CD4-positive, alpha-beta T cell treated with Interleukin-2 at 100 ng/mL for 4 hours (primary cell): ENCODE results near the gene ZNF784.
"Not testable (repeated sequence)": the region's sequence is repeated elsewhere in the genome, so short reads cannot be mapped to it uniquely, and the experiment has no call there.

Experiments used
- DNase-seq: peaks from one replicate; pipeline ENCODE4 v3.0.0-alpha.2; 2020; ENCODE audit warnings: low spot score

ZNF784 gene

GRCh38 chr19:55583897-55584296 lies 40.5 kb downstream of the ZNF784 start:
- not testable (repeated sequence) for DNase-seq

- DNase-seq: not testable (repeated sequence)
Observed at GRCh38 chr19:55582284-55582683, 42.1 kb downstream of the ZNF784 start.

GRCh38 chr19:55581823-55582223 lies 42.5 kb downstream of the ZNF784 start:
- DNase-seq: no peak

DNA sequence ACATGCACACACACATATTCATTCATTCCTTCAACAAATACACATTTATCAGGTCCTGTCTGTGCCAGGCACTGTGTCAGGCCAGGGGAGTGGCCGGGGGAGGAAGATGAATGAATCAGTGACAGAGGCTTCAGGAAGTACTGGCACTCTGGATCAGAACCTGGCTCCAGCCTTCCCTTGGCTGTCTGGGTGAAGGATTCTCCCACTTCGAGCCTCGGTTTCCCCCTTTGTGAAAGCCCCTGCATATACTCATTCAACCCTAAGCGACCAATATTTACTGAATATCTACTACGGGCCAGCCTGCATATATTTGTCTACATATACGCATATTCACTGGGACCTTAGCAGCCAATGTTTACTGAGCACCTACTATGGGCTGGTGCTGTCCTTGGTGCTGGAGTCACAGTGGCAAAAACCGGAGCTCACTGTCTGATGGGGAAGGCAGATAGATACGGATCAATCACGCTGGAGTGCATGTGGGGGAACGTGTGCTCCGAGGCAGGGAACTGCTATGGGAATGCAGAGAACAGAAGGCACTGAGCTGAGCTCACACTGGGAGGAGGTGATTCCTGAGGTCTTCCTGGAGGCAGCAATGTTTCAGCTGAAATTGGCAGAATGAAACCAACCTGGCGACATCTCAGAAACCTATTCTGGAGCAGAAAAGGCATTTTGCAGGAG lies 43.1 kb downstream of the ZNF784 start:
- DNase-seq: no peak

- peak; percentile 76 for DNase-seq
Observed at GRCh38 chr19:55580628-55581144, 43.7 kb downstream of the ZNF784 start, which contains the start of gene ZNF579. TSS of gene ZNF579 (minus strand) at chr19:55580848. CDS start at chr19:55579639, 1,209 bp downstream.

GRCh38 chr19:55579766-55580621 lies 44.4 kb downstream of the ZNF784 start:
- DNase-seq: no peak

GRCh38 chr19:55578761-55579747 lies 45.3 kb downstream of the ZNF784 start:
- no peak for DNase-seq

GRCh38 chr19:55578031-55578760 lies 46.2 kb downstream of the ZNF784 start:
- DNase-seq: no peak

DNA sequence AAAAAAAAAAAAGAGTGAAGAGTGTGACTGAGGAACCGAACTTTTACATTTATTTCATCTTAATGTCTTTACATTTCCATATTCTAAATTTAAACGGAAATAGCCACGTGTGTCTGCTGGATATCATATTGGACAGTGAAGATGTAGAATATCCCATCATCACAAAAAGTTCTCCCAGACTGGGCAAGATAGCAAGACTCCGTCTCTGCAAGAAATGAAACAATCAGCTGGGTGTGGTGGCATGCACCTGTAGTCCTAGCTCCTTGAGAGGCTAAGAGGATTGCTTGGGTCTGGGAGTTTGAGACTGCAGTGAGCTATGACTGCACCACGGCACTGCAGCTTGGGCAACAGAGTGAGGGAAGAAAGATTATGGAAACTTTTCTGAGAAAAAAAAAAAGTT lies 47.6 kb downstream of the ZNF784 start:
- DNase-seq: no peak

DNA sequence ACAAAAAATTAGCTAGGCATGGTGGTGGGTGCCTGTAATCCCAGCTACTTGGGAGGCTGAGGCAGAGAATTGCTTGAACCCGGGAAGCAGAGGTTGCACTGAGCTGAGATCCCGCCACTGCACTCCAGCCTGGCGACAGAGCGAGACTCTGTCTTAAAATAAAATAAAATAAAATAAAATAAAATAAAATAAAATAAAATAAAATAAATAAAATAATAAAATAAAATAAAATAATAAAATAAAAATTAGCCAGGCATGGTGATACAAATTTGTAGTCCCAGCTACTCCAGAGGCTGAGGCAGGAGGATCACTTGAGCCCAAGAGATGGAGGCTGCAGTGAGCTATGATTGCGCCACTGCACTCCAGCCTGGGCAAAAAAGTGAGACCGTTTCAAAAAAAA lies 50.4 kb downstream of the ZNF784 start:
- DNase-seq: not testable (repeated sequence)
